HG03520 (cell line): Measurements from ENCODE around the gene IGFL4.
"Not testable (repeated sequence)": the region's sequence is repeated elsewhere in the genome, so short reads cannot be mapped to it uniquely, and the experiment has no call there.

Experiments used
- ATAC-seq: cut with Tn5 transposase; IDR thresholded peaks from one replicate; pipeline ENCODE4 v1.9.1; 2021; ENCODE audit warnings: mild to moderate bottlenecking, moderate library complexity; ENCODE audit not compliant: unreplicated experiment

The IGFL4 gene

GRCh38 chr19:46040952-46041500 lies at the start of gene IGFL4:
TSS of gene IGFL4 (minus strand) at chr19:46041002. CDS start at chr19:46040962, 40 bp downstream.
- ATAC-seq: no peak

GRCh38 chr19:46090444-46090843 lies 49.6 kb upstream of the IGFL4 start:
- no peak for ATAC-seq

GRCh38 chr19:46089432-46089831 lies 48.6 kb upstream of the IGFL4 start:
- no peak for ATAC-seq

- no peak for ATAC-seq
Observed at GRCh38 chr19:46088101-46088500, 47.3 kb upstream of the IGFL4 start.

DNA sequence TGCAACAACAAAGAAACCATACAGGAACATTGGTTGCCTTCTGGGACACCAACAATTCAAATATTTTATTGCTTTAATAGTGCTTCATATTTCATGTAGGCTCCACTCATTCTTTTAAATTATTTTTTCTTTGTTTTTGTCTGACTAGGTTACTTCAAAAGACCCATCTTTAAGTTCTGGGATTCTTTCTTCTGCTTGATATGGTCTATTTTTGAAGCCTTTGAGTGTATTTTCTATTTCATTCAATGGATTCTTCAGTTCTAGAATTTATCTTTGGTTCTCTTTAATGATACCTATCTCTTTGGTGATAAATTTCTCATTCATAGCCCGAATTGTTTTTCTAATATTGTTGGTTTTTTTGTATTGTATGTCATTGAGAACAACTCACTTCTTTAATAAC lies 45.1 kb upstream of the IGFL4 start:
- no peak for ATAC-seq

- ATAC-seq: no peak
Observed at GRCh38 chr19:46082728-46083050, 41.9 kb upstream of the IGFL4 start.

GRCh38 chr19:46081928-46082727 lies 41.3 kb upstream of the IGFL4 start:
- no peak for ATAC-seq

DNA sequence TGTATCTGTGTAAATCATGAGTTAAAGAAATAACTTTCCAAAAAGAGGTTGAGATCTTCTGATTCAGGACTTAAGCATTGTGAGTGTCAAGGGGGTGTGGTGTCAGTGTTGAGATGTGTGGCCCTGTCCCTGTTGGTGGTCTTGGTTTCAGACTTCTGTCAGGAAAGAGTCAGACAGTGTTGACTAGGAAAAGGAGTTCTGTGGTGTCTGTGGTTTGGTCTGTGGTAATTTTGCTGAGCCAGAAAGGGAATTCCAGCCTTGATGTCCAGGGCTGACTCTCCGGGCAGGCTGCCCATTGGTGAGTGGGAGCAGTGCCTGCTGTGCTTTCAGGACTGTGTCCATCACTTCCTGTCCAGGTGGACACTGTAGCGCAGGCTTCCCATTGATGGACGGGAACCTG lies 39.8 kb upstream of the IGFL4 start:
- no peak for ATAC-seq

DNA sequence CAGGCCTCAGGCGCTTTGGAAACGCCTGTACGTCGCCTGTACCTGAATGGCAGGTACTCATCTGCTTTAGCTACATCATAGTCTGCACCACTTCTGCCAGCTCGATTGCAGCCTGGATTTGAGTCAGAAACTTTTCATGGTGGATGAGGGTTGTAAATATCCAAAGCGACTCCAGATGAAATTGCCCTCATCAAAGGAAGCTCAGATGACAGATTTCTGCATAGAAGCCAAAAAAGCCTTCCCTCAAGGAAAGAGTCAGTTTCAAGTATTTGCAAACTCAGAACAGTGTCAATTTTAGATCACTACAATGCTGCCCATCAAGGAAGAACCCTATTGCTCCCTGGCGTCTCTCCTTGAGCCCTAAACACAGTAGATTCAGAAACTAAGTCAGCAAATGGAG lies 38.8 kb upstream of the IGFL4 start:
- ATAC-seq: no peak

GRCh38 chr19:46078573-46079332 lies 38.0 kb upstream of the IGFL4 start:
- ATAC-seq: not testable (repeated sequence)

DNA sequence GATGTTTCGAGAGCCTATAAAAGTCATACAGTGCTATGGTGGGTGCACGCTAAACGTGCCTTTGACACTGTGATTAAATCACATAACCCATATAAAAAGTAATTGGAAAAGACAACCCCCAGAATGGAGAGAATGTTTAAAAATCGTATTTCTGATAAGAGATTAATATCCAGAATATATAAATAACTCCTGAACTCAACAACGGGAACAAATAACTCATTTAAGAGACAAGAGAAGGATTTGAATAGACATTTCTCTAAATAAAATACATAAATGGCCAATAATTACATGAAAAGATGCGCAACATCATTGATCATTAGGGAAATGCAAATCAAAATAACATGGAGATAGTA lies 37.0 kb upstream of the IGFL4 start:
- ATAC-seq: no peak

DNA sequence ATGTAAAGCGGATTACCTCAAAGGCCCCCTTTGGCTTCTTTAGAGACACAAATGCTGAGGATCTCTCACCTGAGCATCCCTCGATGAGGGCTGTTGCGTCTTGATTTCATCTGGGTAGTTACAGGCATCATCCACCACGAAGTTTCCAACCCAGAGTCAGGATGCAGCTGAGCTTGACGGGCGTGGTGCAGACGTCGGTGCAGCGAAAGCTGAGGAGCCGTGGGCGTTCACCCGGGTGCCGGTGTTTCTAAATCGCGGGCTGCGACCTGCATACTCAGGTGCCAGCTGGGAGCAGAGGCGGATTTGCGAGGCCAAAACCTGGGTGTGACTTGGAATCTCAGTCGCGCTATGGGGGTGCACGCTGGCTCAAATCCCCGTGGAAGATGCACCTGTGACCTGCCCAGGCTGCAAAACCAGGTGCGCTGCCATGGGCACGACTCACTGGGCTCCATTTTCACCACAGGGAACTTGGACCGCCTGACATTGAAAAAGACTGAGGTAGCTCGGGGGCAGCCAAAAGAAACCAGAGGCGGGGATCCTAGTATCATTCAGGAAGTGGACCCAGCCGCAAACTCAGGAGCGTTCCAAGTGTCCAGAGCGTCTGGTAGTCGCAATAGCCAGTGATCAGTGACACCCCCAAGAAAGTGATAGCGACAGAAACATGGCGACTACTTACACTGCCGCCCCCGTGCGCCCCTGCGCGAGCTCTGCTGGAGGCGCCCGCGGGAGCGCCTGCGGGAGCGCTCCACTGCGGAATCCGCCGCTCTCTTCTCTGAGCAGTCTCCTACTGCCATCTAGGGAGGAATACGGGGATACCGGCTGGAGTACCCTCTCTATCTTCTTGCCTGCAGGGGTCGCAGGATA lies 36.4 kb upstream of the IGFL4 start:
- ATAC-seq: no peak

- no peak for ATAC-seq
Observed at GRCh38 chr19:46076031-46076880, 35.5 kb upstream of the IGFL4 start.

- ATAC-seq: no peak
Observed at GRCh38 chr19:46073268-46073922, 32.6 kb upstream of the IGFL4 start.

GRCh38 chr19:46069806-46070341 lies 29.1 kb upstream of the IGFL4 start:
- no peak for ATAC-seq

DNA sequence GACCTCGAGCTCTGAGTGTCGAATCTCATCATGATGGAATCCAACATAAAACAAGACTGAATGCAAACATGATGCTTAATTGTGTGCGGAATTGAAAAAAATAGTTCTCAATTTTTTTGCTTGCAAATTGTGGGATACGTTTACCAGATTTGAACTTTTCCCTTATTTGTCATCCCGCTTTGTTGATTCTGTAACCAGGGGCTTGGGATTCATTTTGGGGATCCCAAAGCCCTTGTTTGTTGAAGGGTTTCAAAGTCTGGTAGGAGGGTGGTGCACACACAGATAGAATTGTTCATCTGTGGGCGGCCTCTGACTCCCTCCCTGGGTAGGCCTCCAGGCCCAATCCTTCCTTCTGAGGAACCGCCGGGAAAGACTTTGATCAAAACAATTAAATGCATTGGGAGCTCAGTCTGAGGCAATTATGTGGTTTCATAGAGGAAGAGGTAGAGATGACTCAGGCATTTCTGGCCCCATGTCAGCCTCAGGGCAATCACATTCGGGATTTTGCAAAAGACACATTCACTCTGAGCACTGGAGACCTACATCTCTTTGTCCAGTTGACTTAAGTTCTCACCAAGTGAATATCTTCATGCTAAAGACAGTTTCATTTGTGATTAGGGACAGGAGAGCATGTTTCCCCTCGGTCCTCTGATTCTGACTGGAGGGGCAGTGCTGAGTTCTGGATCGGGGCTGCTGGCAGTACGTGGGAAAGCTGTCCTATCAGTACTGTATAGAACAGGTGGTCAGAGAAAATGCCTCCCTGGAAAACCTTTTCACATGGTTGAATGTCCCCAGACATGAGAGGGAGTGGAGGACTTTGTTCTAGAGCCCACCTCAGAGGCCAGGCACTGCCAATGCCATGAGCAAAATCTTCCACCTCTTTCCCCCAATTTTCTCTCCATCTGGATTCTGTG lies 27.8 kb upstream of the IGFL4 start:
- no peak for ATAC-seq

DNA sequence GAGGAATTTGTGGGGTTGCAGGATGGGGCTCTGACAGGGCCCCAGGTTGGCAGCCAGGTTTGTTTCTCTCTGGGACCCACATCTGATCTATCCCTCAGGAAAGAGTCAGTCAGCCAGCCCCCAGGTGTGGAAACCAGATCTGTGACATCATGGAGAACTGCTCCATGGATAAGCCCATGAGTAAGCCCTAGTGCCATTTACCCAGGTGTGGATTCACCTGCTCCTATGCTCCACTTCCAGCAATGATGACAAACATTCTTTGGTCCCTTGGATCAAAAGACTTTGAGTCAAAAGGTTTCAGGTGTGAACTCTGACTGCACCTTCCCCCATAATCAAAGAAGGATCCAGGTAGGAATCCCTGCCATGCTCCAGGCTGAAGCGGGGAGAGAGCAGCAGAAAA lies 26.9 kb upstream of the IGFL4 start:
- ATAC-seq: no peak

DNA sequence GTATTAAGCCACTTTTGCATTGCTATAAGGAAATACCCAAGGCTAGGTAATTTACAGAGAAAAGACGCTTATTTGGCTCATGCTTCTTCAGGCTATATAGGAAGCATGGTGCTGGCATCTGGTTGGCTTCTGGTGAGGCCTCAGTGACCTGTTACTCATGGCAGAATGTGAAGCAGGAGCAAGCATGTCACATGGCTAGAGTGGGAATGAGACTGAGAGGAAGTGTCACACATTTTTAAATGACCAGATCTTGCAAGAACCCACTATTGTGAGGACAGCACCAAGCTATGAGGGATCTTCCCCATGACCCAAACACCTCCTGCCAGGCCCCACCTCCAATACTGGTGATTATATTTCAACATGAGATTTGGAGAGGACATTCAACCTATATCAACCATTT lies 25.7 kb upstream of the IGFL4 start:
- no peak for ATAC-seq
